Skeletal muscle tissue (tissue), 1 donor: ENCODE results near the gene HEATR5B. TPM values are rescaled to one million over a fixed set of nuclear protein-coding genes. Genes with fewer than 3 reads are reported as not detected.

Source experiments
- total RNA-seq: library from RNA; depleted of rRNA; stranded (reverse); fragments of >200 nt; gene quantifications from one replicate; pipeline ENCODE4 v1.2.3, GENCODE V29; 2014

HEATR5B gene
- total RNA-seq, 1 donor from 2014 or later, result 41.2 TPM

Other genes starting within 250 kb of the HEATR5B start
- gene STRN, start 117.8 kb downstream of the HEATR5B start, total RNA-seq, result 15.7 TPM
- 3.7 TPM for gene GPATCH11, start 146 bp upstream of the HEATR5B start, total RNA-seq
- gene EIF2AK2, start 72.6 kb upstream of the HEATR5B start, total RNA-seq, result 22.4 TPM
- gene SULT6B1, start 104.3 kb upstream of the HEATR5B start, total RNA-seq, result not detected
- gene CEBPZOS, start 112.1 kb upstream of the HEATR5B start, total RNA-seq, result 13.0 TPM
- gene CEBPZ, start 147.2 kb upstream of the HEATR5B start, total RNA-seq, result 17.2 TPM
- 6.3 TPM for gene NDUFAF7, start 147.3 kb upstream of the HEATR5B start, total RNA-seq
- gene PRKD3, start 240.5 kb upstream of the HEATR5B start, total RNA-seq, result 48.5 TPM